Uterus (tissue), 2 donors: ENCODE results near the gene ZNF619.

Experiments
- POLR2A ChIP-seq, 2 donors: fragments of 450-650 bp; IDR thresholded peaks; one replicate each; pipeline ENCODE4 v1.6.1; 2016; ENCODE audit warnings: antibody characterized with exemption in 2 of 2, mild to moderate bottlenecking in 1 of 2, moderate library complexity in 1 of 2
- TF ChIP-seq, protein P1 (sequence below), 4 experiments: fragments of 200-600 bp in 2 of 4; fragments of 450-650 bp in 2 of 4; sonication (generic) in 2 of 4; IDR thresholded peaks; one replicate each; pipeline ENCODE4 v1.5.1; 2016 to 2019; ENCODE audit warnings: antibody characterized with exemption in 4 of 4, mild to moderate bottlenecking in 2 of 4, moderate library complexity in 1 of 4

DNA sequence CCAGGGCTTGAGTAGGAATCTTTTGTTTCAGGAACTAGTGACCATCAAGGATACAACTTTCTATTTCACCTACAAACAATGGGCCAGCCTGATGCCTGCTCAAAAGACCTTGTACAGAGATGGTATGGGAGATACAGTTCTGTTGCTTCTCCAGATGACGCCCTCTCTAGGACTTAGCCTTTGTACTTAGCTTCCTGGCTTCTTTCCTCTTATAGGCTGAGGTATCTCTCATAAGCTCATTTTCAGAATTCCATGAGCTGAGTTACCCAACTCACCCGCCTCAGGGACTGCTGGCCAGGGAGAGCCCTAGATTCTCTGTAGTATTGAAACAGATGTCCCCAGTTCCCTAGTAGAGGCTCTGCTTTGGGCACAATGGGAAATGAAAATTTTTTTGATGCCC, 20.4 kb downstream of the ZNF619 start:
- TF ChIP-seq, protein P1, sequence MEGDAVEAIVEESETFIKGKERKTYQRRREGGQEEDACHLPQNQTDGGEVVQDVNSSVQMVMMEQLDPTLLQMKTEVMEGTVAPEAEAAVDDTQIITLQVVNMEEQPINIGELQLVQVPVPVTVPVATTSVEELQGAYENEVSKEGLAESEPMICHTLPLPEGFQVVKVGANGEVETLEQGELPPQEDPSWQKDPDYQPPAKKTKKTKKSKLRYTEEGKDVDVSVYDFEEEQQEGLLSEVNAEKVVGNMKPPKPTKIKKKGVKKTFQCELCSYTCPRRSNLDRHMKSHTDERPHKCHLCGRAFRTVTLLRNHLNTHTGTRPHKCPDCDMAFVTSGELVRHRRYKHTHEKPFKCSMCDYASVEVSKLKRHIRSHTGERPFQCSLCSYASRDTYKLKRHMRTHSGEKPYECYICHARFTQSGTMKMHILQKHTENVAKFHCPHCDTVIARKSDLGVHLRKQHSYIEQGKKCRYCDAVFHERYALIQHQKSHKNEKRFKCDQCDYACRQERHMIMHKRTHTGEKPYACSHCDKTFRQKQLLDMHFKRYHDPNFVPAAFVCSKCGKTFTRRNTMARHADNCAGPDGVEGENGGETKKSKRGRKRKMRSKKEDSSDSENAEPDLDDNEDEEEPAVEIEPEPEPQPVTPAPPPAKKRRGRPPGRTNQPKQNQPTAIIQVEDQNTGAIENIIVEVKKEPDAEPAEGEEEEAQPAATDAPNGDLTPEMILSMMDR (IDR thresholded peaks at IDR 0.05): no peak
- TF ChIP-seq POLR2A (IDR thresholded peaks at IDR 0.05): no peak
